HCT116 (cell line): ENCODE measurements around the gene GSC2. TPM values are rescaled to one million over a fixed set of nuclear protein-coding genes. Genes with fewer than 3 reads are reported as not detected.

ENCODE experiments used
- ATAC-seq: fragments of 200-7000 bp; cut with Tn5 transposase; 2 replicates; pipeline ENCODE4 v1.9.1; 2020; ENCODE audit warnings: mild to moderate bottlenecking, moderate library complexity
- BruUV-seq: library from RNA; stranded (reverse); fragments of 400-500 nt; replicated peaks from 2 replicates; lab custom pipeline; 2021; lab: Mats Ljungman, UMichigan
- CTCF ChIA-PET: fragments of 300-600 bp; sonication (Branson Sonifier 250); formaldehyde crosslinking; loops from one replicate; lab custom pipeline; 2021; ENCODE audit warnings: antibody characterized with exemption; lab: Charles Lee
- POLR2A ChIA-PET: fragments of 300-600, 350-600 bp; sonication (Branson Sonifier 250); formaldehyde crosslinking; loops from one replicate; lab custom pipeline; 2021; ENCODE audit warnings: antibody characterized with exemption; lab: Charles Lee
- RAD21 ChIA-PET, 2 experiments: fragments of 300-600 bp; sonication (Branson Sonifier 250); formaldehyde crosslinking; loops; one replicate each; lab custom pipeline; 2023; ENCODE audit warnings: low total read pairs in 2 of 2; ENCODE audit not compliant: uncharacterized antibody in 2 of 2, unreplicated experiment in 2 of 2, low non-redundant PET in 1 of 2; lab: Charles Lee
- DNase-seq: peaks from one replicate; pipeline ENCODE4 v3.0.0-alpha.2; 2010; ENCODE audit warnings: low read depth, low spot score
- H2AFZ ChIP-seq: fragments of 200-600 bp; shearing (Covaris generic), sonication (generic); 2 replicates; pipeline ENCODE4 v1.6.1; 2017; ENCODE audit warnings: low read depth, mixed run types, mixed read lengths, antibody characterized with exemption, low read length; ENCODE audit not compliant: poor library complexity, severe bottlenecking
- H3K27ac ChIP-seq: 2 replicates; pipeline ENCODE4 v1.5.1; 2012; ENCODE audit warnings: low read depth, low read length
- H3K27me3 ChIP-seq: fragments of 200-600 bp; sonication (generic); 2 replicates; pipeline ENCODE4 v1.6.1; 2016; ENCODE audit warnings: mixed run types, low read length, mixed read lengths; ENCODE audit not compliant: insufficient read depth
- H3K36me3 ChIP-seq, 2 experiments: fragments of 200-500 bp in 1 of 2; fragments of 200-600 bp in 1 of 2; sonication (Bioruptor generic) in 1 of 2; sonication (generic) in 1 of 2; 2 replicates each; pipeline versions ENCODE4 v1.5.1 to v1.6.1; 2014 to 2016; ENCODE audit warnings: low read length in 2 of 2, inconsistent platforms in 1 of 2, mixed read lengths in 1 of 2, mixed run types in 1 of 2; ENCODE audit not compliant: insufficient read depth in 2 of 2, control insufficient read depth in 1 of 2
- H3K4me1 ChIP-seq, 2 experiments: fragments of 200-600 bp in 1 of 2; sonication (generic) in 1 of 2; 2 replicates each; pipeline versions ENCODE4 v1.5.1 to v1.6.1; 2012 to 2017; ENCODE audit warnings: low read length in 2 of 2, inconsistent platforms in 1 of 2, mild to moderate bottlenecking in 1 of 2, mixed read lengths in 1 of 2, mixed run types in 1 of 2, moderate library complexity in 1 of 2; ENCODE audit not compliant: insufficient read depth in 2 of 2, control insufficient read depth in 1 of 2
- H3K4me2 ChIP-seq: fragments of 200-600 bp; sonication (generic); 2 replicates; pipeline ENCODE4 v1.6.1; 2017; ENCODE audit warnings: mixed run types, low read length, mixed read lengths
- H3K4me3 ChIP-seq, 2 experiments: fragments of 200-600 bp in 1 of 2; sonication (generic) in 1 of 2; replicated peaks in 1 of 2; 2 replicates each; pipeline ENCODE4 v1.5.1; 2011 to 2016; ENCODE audit warnings: low read length in 2 of 2, control low read depth in 1 of 2, low read depth in 1 of 2, mild to moderate bottlenecking in 1 of 2, mixed read lengths in 1 of 2, mixed run types in 1 of 2
- H3K79me2 ChIP-seq: fragments of 200-600 bp; sonication (generic); 2 replicates; pipeline ENCODE4 v1.6.1; 2017; ENCODE audit warnings: mild to moderate bottlenecking, mixed run types, low read length, moderate library complexity, mixed read lengths; ENCODE audit not compliant: insufficient read depth
- H3K9ac ChIP-seq: fragments of 200-600 bp; sonication (generic); 2 replicates; pipeline ENCODE4 v1.6.1; 2016; ENCODE audit warnings: low read length, mixed read lengths
- H3K9me2 ChIP-seq: fragments of 200-600 bp; sonication (generic), shearing (Covaris generic); 2 replicates; pipeline ENCODE4 v1.6.1; 2017; ENCODE audit warnings: mixed run types, mild to moderate bottlenecking, moderate library complexity; ENCODE audit not compliant: insufficient read depth
- H3K9me3 ChIP-seq, 2 experiments: fragments of 200-500 bp in 1 of 2; fragments of 200-600 bp in 1 of 2; sonication (Bioruptor generic) in 1 of 2; sonication (generic) in 1 of 2; 2 replicates each; pipeline ENCODE4 v1.6.1; 2014 to 2017; ENCODE audit warnings: low read length in 2 of 2, mixed read lengths in 2 of 2, inconsistent platforms in 1 of 2, low read depth in 1 of 2, mild to moderate bottlenecking in 1 of 2, mixed run types in 1 of 2, moderate library complexity in 1 of 2; ENCODE audit not compliant: control insufficient read depth in 1 of 2, insufficient read depth in 1 of 2
- H4K20me1 ChIP-seq: fragments of 200-600 bp; sonication (generic), shearing (Covaris generic); 2 replicates; pipeline ENCODE4 v1.6.1; 2017; ENCODE audit warnings: mixed run types, mild to moderate bottlenecking, moderate library complexity; ENCODE audit not compliant: insufficient read depth
- CBX3 ChIP-seq: IDR thresholded peaks from 2 replicates; pipeline ENCODE4 v1.6.1; 2012; ENCODE audit warnings: low read depth
- CTCF ChIP-seq, 3 experiments: fragments of 200-600 bp in 1 of 3; sonication (generic) in 1 of 3; IDR thresholded peaks in 2 of 3; conservative IDR thresholded peaks in 1 of 3; 2 replicates each; pipeline ENCODE4 v1.5.1; 2012 to 2017; ENCODE audit warnings: low read depth in 2 of 3, low read length in 2 of 3, antibody characterized with exemption in 1 of 3, borderline replicate concordance in 1 of 3, control low read depth in 1 of 3, mild to moderate bottlenecking in 1 of 3, mixed read lengths in 1 of 3, mixed run types in 1 of 3, moderate library complexity in 1 of 3; ENCODE audit not compliant: insufficient read depth in 1 of 3
- EGR1 ChIP-seq: IDR thresholded peaks from 2 replicates; pipeline ENCODE4 v1.6.1; 2012; ENCODE audit warnings: low read depth
- EZH2phosphoT487 ChIP-seq: fragments of 200-600 bp; IDR thresholded peaks from 2 replicates; pipeline ENCODE4 v1.6.1; 2018; ENCODE audit warnings: antibody characterized with exemption, borderline replicate concordance
- RAD21 ChIP-seq: IDR thresholded peaks from 2 replicates; pipeline ENCODE4 v1.6.1; 2012; ENCODE audit warnings: low read depth, mild to moderate bottlenecking
- SIN3A ChIP-seq: IDR thresholded peaks from 2 replicates; pipeline ENCODE4 v1.6.1; 2012; ENCODE audit warnings: low read depth
- ZNF274 ChIP-seq: fragments of 200-500 bp; sonication (Bioruptor generic); IDR thresholded peaks from 2 replicates; pipeline ENCODE4 v1.6.1; 2014; ENCODE audit warnings: mild to moderate bottlenecking, low read depth, low read length, inconsistent platforms
- intact Hi-C: fragments of 100-400 bp; cut with micrococcal nuclease; formaldehyde crosslinking; loops from 2 replicates; pipeline ENCODE4 v1.10.0; 2022
- total RNA-seq: library from RNA; stranded (reverse); gene quantifications from one replicate; pipeline ENCODE4 v1.2.1, GENCODE V29; 2021; ENCODE audit not compliant: unreplicated experiment

Gene GSC2
- total RNA-seq, 1 experiment from 2014 or later: not detected

DNA sequence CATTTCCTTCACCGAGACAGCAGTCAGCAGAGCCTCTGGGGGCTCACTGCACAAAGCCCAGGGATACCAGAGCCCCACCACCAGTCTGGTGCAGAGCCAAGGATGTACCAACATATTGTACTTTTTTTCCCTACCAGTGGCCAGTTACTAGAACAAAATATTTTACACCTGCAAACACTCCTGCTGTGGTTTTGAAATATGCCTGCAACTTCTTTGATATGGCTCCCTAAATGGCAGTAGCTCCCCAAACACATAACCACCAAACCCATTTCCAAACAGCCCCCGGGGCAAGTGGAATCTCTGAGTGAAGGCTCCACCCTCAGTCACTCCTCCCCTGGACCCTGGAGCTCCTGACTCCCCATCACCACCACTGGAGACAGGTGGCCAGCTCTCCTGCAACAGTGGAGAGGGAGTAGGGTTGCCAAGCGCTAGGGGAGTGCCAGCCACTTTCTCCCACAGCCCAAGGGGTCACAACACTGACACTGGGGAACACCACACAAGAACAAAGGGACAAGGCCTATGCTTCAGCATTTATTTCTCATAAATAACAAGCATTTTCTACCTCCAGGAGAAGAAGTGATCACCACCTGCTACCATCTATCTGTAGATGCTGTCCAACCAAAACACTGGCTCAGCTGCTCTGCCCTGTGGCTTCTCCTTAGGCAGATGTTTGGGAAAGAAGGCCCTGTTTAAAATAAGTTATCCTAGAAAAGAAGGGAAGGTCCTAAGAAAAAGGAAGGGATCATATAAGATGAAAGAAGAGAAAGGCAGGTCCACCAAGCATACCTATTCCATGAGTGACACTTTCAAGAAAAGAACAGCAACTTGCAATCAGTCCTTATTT is 43.0 kb downstream of the GSC2 start:
- TF ChIP-seq ZNF274: no peak
- TF ChIP-seq EZH2phosphoT487: no peak
- TF ChIP-seq CBX3: no peak
- Histone ChIP-seq H3K36me3 (no peaks in the 10 kb centered on the region), H3K4me3 (no peak overlapping the region), H3K9me2 (no peaks in the 10 kb centered on the region), H3K79me2 (peaks cover 91% of the 10 kb centered on the region), H3K9ac (no peak overlapping the region), H3K4me2 (no peak overlapping the region), H4K20me1 (no peaks in the 10 kb centered on the region), H3K27ac (no peak overlapping the region), H2AFZ (no peak overlapping the region), H3K9me3 (no peaks in the 10 kb centered on the region), H3K4me1 (no peaks in the 10 kb centered on the region), H3K27me3 (no peaks in the 10 kb centered on the region)
- POLR2A ChIA-PET: no interaction called here
- RAD21 ChIA-PET: no interaction called here
- BruUV-seq: no TSS peak
- intact Hi-C loops: no loop called here
- CTCF ChIA-PET: no interaction called here
- DNase-seq (no peak), ATAC-seq (no peak)

DNA sequence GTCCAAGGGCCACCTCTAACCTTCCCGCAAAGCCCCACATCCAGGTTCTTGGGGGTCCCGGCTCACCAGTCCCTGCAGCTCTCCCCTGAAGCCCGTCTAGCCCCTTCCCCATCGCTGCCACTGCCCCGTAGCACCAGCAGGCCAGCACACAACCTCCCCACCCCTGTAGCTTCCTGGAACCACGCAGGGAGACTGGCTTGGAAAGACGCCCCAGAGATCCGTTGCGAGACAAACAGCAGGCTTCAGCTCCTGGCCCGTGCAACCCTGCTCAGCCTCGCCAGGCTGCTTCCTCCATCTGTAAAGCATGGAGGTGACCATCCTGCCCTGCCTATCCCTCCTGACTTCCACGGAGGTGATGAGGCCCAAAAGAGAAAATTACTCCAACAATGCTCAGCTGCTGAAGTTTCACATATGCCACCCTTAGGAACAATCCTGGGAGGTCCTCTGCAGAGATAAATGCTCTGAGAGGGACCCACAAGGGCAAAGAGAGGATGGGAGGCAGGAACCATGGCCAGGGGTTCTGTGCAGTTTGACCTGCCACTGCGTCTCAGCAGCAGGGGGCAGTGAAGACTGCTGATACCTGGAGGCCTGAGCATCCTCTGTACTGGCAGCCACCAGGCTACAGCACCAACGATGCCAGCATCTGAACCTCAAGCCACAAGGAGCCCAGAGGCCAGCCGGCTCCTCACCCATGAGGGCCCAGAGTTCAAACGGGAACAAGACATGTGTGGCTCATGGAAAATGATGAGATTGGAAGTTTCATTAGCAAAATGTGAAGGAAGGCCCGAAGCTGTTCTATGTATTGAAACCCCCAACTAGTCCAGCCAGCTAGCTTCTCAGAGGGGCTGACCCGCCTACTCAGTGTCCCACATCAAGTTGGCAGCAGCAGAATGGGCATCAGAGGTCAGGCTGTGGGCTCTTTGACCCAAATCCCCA is 44.0 kb downstream of the GSC2 start:
- peaks cover 92% of the 10 kb centered on the region for H3K79me2 ChIP-seq

More for the DNA sequence above, 44.0 kb downstream of the GSC2 start:
- no peak for TF ChIP-seq EGR1
- peak in 2 of 3 experiments; percentile 41 to 50; a peak in 4 of 6 replicates for TF ChIP-seq CTCF (IDR thresholded peaks at IDR 0.05 in 2 of 3, conservative IDR thresholded peaks at IDR 0.05 in 1 of 3; ENCODE audit: borderline replicate concordance in 1 of 3, insufficient read depth in 1 of 3, low read depth in 2 of 3, low read length in 2 of 3)
- no peak for TF ChIP-seq SIN3A
- peak; percentile 25; the same call in 1 of the 2 replicates for TF ChIP-seq RAD21
- no peak for DNase-seq
- Histone ChIP-seq H3K27me3 (no peaks in the 10 kb centered on the region), H3K4me2 (no peak overlapping the region), H3K9ac (no peak overlapping the region), H3K9me3 (no peaks in the 10 kb centered on the region), H3K27ac (no peak overlapping the region), H3K4me3 (no peak overlapping the region), H2AFZ (no peak overlapping the region), H4K20me1 (no peaks in the 10 kb centered on the region), H3K4me1 (no peaks in the 10 kb centered on the region), H3K9me2 (no peaks in the 10 kb centered on the region), H3K36me3 (no peaks in the 10 kb centered on the region)
- ATAC-seq: peak; percentile 83
- no TSS peak for BruUV-seq
- ChIA-PET RAD21 (no interaction called here), POLR2A (no interaction called here), CTCF (no interaction called here)
- intact Hi-C loops: no loop called here
